Retinal pigment epithelial cell (primary cell): Measurements from ENCODE around the gene COL1A1.

ENCODE experiments used
- DNase-seq: peaks from one replicate; pipeline ENCODE4 v3.0.0-alpha.2; 2010; ENCODE audit warnings: low read depth
- H3K4me3 ChIP-seq: 2 replicates; pipeline ENCODE4 v1.5.1; 2011; ENCODE audit warnings: mild to moderate bottlenecking, low read length, control low read depth, moderate library complexity
- CTCF ChIP-seq: conservative IDR thresholded peaks from 2 replicates; pipeline ENCODE4 v1.5.1; 2011; ENCODE audit warnings: low read depth, low read length, control low read depth, inconsistent platforms

The COL1A1 gene

GRCh38 chr17:50169881-50170459 lies 31.5 kb downstream of the COL1A1 start:
- DNase-seq = no peak
- TF ChIP-seq CTCF = no peak
- no peak overlapping the region for H3K4me3 ChIP-seq

GRCh38 chr17:50169121-50169764 lies 32.2 kb downstream of the COL1A1 start:
- no peak for DNase-seq
- TF ChIP-seq CTCF = peak; percentile 88
- no peak overlapping the region for H3K4me3 ChIP-seq

GRCh38 chr17:50168319-50168718 lies 33.1 kb downstream of the COL1A1 start:
- H3K4me3 ChIP-seq = no peak overlapping the region
- TF ChIP-seq CTCF = no peak
- DNase-seq = no peak

- no peak overlapping the region for H3K4me3 ChIP-seq
- no peak for DNase-seq
- no peak for TF ChIP-seq CTCF
These were observed 34.1 kb downstream of the COL1A1 start for GRCh38 chr17:50167371-50167770.

GRCh38 chr17:50166518-50167181 lies 34.8 kb downstream of the COL1A1 start:
- no peak for TF ChIP-seq CTCF
- no peak for DNase-seq
- no peak overlapping the region for H3K4me3 ChIP-seq

- DNase-seq = no peak
- H3K4me3 ChIP-seq = no peak within 1 kb of the TSS
- no peak for TF ChIP-seq CTCF
These were observed 35.4 kb downstream of the COL1A1 start, which contains the start of gene SGCA for GRCh38 chr17:50165867-50166517. SGCA (plus strand) TSS chr17:50166005; CDS start chr17:50166041, 36 bp downstream.

GRCh38 chr17:50165466-50165865 lies 36.0 kb downstream of the COL1A1 start:
- H3K4me3 ChIP-seq = no peak overlapping the region
- no peak for DNase-seq
- no peak for TF ChIP-seq CTCF
